K562 treated with DMSO at 1 percent for 12 hours (cell line): ENCODE measurements around the gene CAMK1G. TPM values are rescaled to one million over a fixed set of nuclear protein-coding genes. Genes with fewer than 3 reads are reported as not detected.

Source experiments
- total RNA-seq: library from RNA; unstranded; fragments of 300-600 nt; gene quantifications from 2 replicates; pipeline ENCODE4 v1.2.3, GENCODE V29; 2022; ENCODE audit not compliant: insufficient read depth

Gene CAMK1G
- not detected in 2 replicates for total RNA-seq

GRCh38 chr1:209583408-209583807 is at the start of gene CAMK1G:
CAMK1G (plus strand) TSS chr1:209583714; CDS start chr1:209594984, 11,270 bp downstream.

GRCh38 chr1:209652121-209652735 is 68.7 kb downstream of the CAMK1G start, which contains the start of gene LAMB3:
LAMB3 (minus strand) TSS chr1:209652425; CDS start chr1:209650944, 1,481 bp downstream.

Other genes starting within 250 kb of the CAMK1G start
- gene LAMB3, start 68.7 kb downstream of the CAMK1G start, total RNA-seq = 4.9 and 8.9 TPM in 2 replicates
- 336 and 417 TPM in 2 replicates for gene G0S2, start 91.7 kb downstream of the CAMK1G start, total RNA-seq
- gene HSD11B1, start 121.1 kb downstream of the CAMK1G start, total RNA-seq = 0.67 TPM in 1 of 2 replicates, not detected in the other
- gene TRAF3IP3, start 172.3 kb downstream of the CAMK1G start, total RNA-seq = not detected in 2 replicates
- gene C1orf74, start 200.8 kb downstream of the CAMK1G start, total RNA-seq = 1.9 and 3.0 TPM in 2 replicates
- 0.18 and 0.93 TPM in 2 replicates for gene IRF6, start 222.4 kb downstream of the CAMK1G start, total RNA-seq
- gene UTP25, start 244.3 kb downstream of the CAMK1G start, total RNA-seq = 1.4 and 4.0 TPM in 2 replicates